Measurements from ENCODE around the gene KCTD4.
A peak's percentile ranks its signal among the peaks of the same experiment; 100 is the strongest.
"Not testable (repeated sequence)": the region's sequence is repeated elsewhere in the genome, so short reads cannot be mapped to it uniquely, and the experiment has no call there.

The KCTD4 gene

GRCh38 chr13:45215392-45216077 is 14.7 kb upstream of the KCTD4 start:
- no peak for DNase-seq

GRCh38 chr13:45209229-45209628 is 8.4 kb upstream of the KCTD4 start:
- DNase-seq, result no peak

- no peak for DNase-seq
Measured at GRCh38 chr13:45208132-45208531, 7.3 kb upstream of the KCTD4 start.

- no peak for DNase-seq
Measured at GRCh38 chr13:45207319-45207718, 6.5 kb upstream of the KCTD4 start.

GRCh38 chr13:45206340-45206739 is 5.5 kb upstream of the KCTD4 start:
- no peak for DNase-seq

- DNase-seq, result no peak
Measured at GRCh38 chr13:45205124-45205523, 4.3 kb upstream of the KCTD4 start.

- no peak for DNase-seq
Measured at GRCh38 chr13:45199711-45200110, 1.1 kb downstream of the KCTD4 start.

GRCh38 chr13:45198924-45199323 is 1.9 kb downstream of the KCTD4 start:
- DNase-seq, result no peak

GRCh38 chr13:45198041-45198440 is 2.8 kb downstream of the KCTD4 start:
- DNase-seq, result no peak

- DNase-seq, result no peak
Measured at GRCh38 chr13:45196622-45197021, 4.2 kb downstream of the KCTD4 start.

GRCh38 chr13:45196096-45196495 is 4.7 kb downstream of the KCTD4 start:
- no peak for DNase-seq

GRCh38 chr13:45195421-45195820 is 5.4 kb downstream of the KCTD4 start:
- no peak for DNase-seq

GRCh38 chr13:45194081-45194939 is 6.5 kb downstream of the KCTD4 start:
- DNase-seq, result peak; percentile 89

- DNase-seq, result no peak
Measured at GRCh38 chr13:45191874-45192273, 9.0 kb downstream of the KCTD4 start.

- DNase-seq, result not testable (repeated sequence)
Measured at GRCh38 chr13:45189511-45189910, 11.3 kb downstream of the KCTD4 start.

GRCh38 chr13:45189077-45189476 is 11.8 kb downstream of the KCTD4 start:
- DNase-seq, result not testable (repeated sequence)

- no peak for DNase-seq
Measured at GRCh38 chr13:45185286-45185685, 15.6 kb downstream of the KCTD4 start.

- no peak for DNase-seq
Measured at GRCh38 chr13:45184693-45185092, 16.2 kb downstream of the KCTD4 start.

GRCh38 chr13:45180713-45181601 is 19.9 kb downstream of the KCTD4 start:
- DNase-seq, result no peak

- no peak for DNase-seq
Measured at GRCh38 chr13:45180303-45180702, 20.5 kb downstream of the KCTD4 start.

- DNase-seq, result no peak
Measured at GRCh38 chr13:45179428-45179827, 21.4 kb downstream of the KCTD4 start.

GRCh38 chr13:45178349-45179162 is 22.3 kb downstream of the KCTD4 start:
- peak; percentile 31 for DNase-seq
